ENCODE data around the gene KCNJ10.

The KCNJ10 gene

GRCh38 chr1:160069460-160070231 is at the start of gene KCNJ10:
TSS of gene KCNJ10 (minus strand) at chr1:160070160. CDS start at chr1:160042532, 27,628 bp downstream.
- Histone ChIP-seq H3K27me3 (ENCODE audit: insufficient read depth, low read depth, severe bottlenecking) (peaks cover 19% of the 10 kb centered on the region), H3K36me3 (no peaks in the 10 kb centered on the region), H3K9me3 (ENCODE audit: severe bottlenecking) (peaks cover 4% of the 10 kb centered on the region), H3K27ac (no peak within 1 kb of the TSS), H3K4me3 (ENCODE audit: low read depth, low read length) (peak within 1 kb of the TSS; percentile 77)
- no peak for TF ChIP-seq CTCF (IDR thresholded peaks at IDR 0.05; ENCODE audit: low read depth, low read length)
- peak; percentile 42 for DNase-seq

GRCh38 chr1:160118928-160119327 is 49.0 kb upstream of the KCNJ10 start:
- Histone ChIP-seq H3K36me3 (no peaks in the 10 kb centered on the region), H3K27me3 (ENCODE audit: insufficient read depth, low read depth, severe bottlenecking) (no peaks in the 10 kb centered on the region), H3K4me3 (ENCODE audit: low read depth, low read length) (no peak overlapping the region), H3K9me3 (ENCODE audit: severe bottlenecking) (no peaks in the 10 kb centered on the region), H3K27ac (no peak overlapping the region)
- TF ChIP-seq CTCF (IDR thresholded peaks at IDR 0.05; ENCODE audit: low read depth, low read length) = no peak
- DNase-seq = no peak

GRCh38 chr1:160117709-160118183 is 47.8 kb upstream of the KCNJ10 start:
- H3K27me3 ChIP-seq (ENCODE audit: insufficient read depth, low read depth, severe bottlenecking) = no peaks in the 10 kb centered on the region
- 0 out of 2 replicates have a peak overlapping the region, but pooled peaks have one; percentile 2 for H3K4me3 ChIP-seq (ENCODE audit: low read depth, low read length)
- TF ChIP-seq CTCF (IDR thresholded peaks at IDR 0.05; ENCODE audit: low read depth, low read length) = no peak
- H3K9me3 ChIP-seq (ENCODE audit: severe bottlenecking) = no peaks in the 10 kb centered on the region
- peak; percentile 86 for DNase-seq
- H3K36me3 ChIP-seq = no peaks in the 10 kb centered on the region
- H3K27ac ChIP-seq = peak overlapping the region; percentile 34

- DNase-seq = no peak
- Histone ChIP-seq H3K36me3 (no peaks in the 10 kb centered on the region), H3K27ac (peak overlapping the region; percentile 34), H3K9me3 (ENCODE audit: severe bottlenecking) (no peaks in the 10 kb centered on the region), H3K4me3 (ENCODE audit: low read depth, low read length) (0 out of 2 replicates have a peak overlapping the region, but pooled peaks have one; percentile 2), H3K27me3 (ENCODE audit: insufficient read depth, low read depth, severe bottlenecking) (no peaks in the 10 kb centered on the region)
- no peak for TF ChIP-seq CTCF (IDR thresholded peaks at IDR 0.05; ENCODE audit: low read depth, low read length)
These were observed 47.3 kb upstream of the KCNJ10 start for GRCh38 chr1:160117300-160117699.

- Histone ChIP-seq H3K27ac (no peak overlapping the region), H3K27me3 (ENCODE audit: insufficient read depth, low read depth, severe bottlenecking) (no peaks in the 10 kb centered on the region), H3K36me3 (no peaks in the 10 kb centered on the region), H3K4me3 (ENCODE audit: low read depth, low read length) (no peak overlapping the region), H3K9me3 (ENCODE audit: severe bottlenecking) (no peaks in the 10 kb centered on the region)
- no peak for DNase-seq
- TF ChIP-seq CTCF (IDR thresholded peaks at IDR 0.05; ENCODE audit: low read depth, low read length) = peak; percentile 17; the same call in 1 of the 2 replicates
These were observed 46.6 kb upstream of the KCNJ10 start for GRCh38 chr1:160116283-160117147.

All from WERI-Rb-1 (cell line).